HG03521 (cell line): ENCODE results near the gene ADAMTS2.

Experiments
- ATAC-seq: cut with Tn5 transposase; IDR thresholded peaks from one replicate; pipeline ENCODE4 v1.9.1; 2021; ENCODE audit warnings: mild to moderate bottlenecking, moderate library complexity; ENCODE audit not compliant: unreplicated experiment

Gene ADAMTS2

DNA sequence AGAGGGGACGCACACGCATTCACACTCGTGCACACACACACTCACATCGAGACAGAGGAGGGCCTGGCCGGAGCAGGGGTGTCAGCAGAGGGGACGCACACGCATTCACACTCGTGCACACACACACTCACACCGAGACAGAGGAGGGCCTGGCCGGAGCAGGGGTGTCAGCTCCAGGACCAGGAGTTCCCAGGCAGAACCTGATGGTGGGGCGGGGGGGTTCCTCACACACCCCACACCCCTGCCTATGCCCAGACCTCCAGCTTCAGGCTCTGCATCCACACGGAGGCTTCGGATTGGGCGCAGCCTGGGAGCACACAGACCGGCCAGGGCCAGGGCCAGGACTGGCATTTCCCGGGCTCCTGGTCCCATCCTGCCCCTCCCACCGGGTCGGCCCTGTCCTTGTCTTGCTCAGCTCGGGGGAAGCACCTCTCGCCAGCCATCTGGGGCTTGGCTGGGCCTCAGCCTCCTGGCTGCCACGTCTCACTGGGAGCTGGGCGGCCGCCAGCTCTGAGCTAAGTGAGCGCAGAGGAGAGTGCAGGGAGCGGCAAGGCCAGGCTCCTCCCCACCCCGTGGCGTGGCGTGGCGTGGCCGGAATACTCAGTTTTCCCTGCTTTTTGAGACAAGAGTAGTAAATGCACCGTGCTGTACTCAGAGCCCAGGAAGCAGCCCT is 31.3 kb downstream of the ADAMTS2 start:
- ATAC-seq = no peak

DNA sequence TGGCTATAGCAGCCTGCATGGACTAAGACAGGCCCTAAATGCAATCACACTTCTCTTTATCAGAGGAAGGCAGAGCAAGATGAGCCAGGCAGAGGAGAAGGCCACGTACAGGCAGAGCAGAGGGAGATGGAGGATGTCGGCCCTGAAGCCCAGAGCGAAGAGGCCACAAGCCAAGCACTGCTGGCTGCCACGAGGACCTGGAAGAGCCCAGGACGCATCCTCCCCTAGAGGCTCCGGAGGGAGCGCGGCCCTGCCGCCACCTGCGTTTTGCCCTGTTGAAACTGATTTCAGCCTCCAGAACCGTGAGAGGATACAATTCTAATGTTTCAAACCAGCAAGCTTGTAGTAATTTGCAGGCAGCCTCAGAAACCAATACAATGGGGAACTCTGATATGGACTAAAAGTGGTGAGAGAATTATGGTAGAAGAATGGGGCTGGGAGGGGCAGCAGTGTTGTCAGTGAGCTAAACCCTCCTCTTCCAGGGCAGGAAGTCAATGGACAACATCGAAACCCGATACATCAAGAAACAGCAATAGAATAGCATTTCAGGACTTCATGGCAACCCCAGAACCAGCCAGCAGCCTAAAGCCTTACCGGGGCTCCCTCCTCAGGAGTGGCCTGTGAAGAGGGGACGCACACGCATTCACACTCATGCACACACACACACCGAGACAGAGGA is 32.6 kb downstream of the ADAMTS2 start:
- no peak for ATAC-seq

DNA sequence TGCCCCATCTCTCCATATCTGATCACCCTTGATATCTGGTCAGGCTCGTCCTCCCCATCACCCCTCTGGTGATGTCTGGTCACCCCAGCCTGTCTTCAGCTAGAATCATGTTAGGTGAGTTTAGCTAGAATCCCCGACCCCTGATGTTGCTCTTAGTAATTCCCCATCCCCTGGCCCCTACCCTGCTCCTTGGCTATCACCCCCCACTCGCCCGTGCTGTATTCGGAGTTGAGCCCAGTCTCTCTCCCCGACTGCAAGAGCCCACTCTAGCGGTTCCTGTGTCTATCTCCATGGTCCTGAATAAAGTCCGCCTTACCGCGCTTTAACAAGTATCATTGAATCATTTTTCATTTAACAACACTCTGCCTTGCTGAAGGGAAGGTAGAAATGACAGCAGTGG is 33.7 kb downstream of the ADAMTS2 start:
- no peak for ATAC-seq

DNA sequence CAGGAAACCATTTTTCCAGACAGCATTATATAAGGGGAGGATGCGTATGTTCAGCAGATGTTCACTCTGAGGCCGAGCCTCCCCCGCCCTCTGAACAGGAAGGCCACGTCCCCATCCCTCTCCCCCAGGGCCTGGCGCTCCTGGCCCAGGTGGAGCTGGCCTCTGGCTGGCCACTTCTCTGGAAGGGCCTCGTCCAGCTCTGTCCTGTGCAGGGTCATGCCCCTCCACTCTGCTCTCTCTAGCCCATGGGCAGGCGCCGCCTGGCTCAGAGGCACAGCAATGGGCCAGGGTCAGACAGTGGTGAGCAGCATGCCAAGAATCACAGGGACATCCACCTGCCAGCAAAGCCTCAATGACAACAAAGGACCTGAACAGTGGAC is 34.2 kb downstream of the ADAMTS2 start:
- ATAC-seq = no peak

DNA sequence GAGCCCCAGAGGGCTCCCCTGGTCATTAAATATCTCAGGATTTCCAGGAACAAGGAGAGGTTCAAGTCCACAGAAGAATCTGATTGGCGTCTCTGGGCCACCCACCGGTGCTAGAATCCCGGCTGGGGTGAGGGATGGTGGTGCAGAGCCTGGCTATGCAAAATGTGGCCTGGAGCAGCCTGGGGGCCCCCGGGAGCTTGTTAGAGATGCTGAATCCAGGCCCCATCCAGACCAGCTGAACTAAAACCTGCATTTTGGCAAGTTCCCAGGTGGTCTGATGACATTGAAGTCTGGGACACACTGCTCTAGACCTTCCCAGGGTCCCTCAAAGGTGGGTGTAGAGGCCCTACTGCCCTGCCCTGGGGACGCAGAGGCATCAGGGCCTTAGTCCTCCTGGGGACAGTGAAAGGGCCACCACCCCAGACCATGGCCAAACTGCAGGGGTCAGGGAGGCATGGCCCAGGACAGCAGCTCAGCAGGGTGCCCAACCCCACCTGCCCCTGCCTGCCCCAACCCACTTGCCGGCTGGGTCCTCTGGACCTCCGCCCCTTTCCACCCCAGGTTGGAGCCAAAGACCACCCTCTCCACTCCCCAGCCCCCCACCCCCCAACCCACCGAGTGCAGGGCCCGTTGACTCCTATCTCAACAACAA is 34.7 kb downstream of the ADAMTS2 start:
- no peak for ATAC-seq

DNA sequence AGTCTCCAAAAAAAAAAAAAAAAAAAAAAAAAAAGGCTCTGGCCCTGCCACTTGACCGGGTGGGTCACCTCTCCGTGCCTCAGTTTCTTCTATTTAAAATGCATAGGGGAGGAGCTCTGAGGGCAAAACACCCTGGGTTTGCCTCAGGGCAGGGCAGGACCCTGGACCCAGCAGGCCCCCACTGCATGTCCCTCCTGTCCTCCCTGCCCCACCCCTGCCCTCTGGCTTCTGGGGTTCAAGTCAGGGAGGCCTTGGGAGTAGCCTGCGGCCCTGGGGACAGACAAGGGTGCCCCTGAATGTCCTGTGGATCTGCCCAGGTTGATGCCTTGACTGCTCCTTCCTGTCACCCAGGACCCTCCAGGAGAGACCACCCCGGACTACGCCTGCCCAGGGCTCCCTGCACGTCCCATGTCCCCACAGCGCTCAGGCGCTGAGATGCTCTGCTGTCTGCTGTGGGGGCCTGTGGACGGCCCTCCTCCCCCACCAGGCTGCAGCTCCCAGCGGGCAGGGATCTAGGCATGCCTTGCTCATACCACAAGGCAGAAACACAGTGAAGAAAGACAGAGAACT is 35.4 kb downstream of the ADAMTS2 start:
- ATAC-seq = no peak

DNA sequence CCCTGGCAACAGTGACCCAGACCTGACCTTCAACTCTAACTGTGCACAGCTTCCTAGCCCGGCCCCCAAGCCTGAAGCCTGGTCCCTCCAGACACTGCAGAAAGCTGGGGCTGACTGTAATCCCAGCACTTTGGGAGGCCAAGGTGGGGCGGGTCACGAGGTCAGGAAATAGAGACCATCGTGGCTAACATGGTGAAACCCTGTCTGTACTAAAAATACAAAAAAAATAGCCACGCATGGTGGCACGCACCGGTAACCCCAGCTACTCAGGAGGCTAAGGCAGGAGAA is 35.9 kb downstream of the ADAMTS2 start:
- no peak for ATAC-seq

DNA sequence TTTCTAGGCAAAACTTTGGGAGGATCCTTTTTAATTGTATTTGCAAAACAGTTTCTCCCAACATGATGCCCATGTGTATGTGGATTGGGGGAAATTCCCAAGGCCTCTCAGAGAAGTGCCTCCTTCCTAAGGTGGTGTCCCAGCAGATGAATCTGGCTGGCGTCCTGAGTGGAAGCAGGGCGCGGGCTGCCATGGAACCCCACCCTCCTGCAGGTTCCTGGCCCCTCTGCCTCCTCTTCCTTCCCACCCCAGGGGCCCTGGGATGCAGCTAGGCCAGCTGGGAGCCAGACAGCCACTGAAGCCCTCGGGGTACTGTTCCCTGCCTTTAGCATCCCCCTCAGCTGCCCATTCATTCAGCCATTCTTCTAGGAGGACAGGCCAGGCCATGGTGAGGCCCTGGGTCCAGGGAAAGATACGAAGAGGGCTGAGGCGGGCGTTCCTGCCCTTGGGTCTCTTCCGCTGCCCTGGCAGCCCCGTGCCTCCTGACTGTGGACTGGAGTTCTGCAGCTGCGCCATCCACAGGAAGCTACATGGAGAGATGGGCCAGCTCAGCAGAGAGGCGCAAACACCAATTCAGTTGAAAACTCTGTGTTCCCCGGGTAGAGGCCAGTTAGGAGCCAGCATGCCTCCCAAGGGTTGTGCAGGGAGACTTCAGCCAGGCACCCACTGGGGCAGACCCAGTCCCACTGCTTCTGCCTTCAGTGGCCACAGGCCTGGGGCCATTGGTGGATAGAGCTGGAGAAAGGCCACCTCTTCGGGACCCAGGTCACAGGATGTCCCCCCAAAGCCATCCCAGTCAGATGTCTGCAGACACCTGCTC is 36.5 kb downstream of the ADAMTS2 start:
- ATAC-seq = no peak

DNA sequence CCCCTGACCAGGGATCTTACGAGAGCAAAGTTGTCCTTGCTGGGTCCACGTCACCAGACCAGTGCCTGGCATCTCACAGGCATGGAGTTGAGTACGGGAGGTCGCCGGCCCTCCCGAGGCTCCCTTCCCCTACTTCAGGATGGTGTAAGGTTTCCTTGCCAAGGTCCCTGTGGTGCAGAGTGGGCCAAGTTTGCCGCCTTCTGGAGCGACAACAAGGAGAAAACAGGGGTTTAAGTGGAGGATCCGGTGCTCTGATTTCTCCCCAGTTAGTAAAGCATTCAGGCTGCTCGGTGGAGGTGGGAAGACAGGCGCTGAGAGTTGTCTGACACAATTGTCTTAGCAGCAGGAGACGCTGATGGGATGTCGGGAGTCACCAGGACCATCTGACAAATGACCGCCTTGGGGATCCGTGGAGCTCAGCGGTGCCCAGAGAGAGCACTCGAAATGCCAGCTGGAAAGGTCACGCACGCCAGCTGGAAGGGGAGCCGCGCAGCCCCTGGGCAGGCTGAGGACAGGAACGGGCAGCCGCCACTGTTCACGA is 37.3 kb downstream of the ADAMTS2 start:
- ATAC-seq = no peak

DNA sequence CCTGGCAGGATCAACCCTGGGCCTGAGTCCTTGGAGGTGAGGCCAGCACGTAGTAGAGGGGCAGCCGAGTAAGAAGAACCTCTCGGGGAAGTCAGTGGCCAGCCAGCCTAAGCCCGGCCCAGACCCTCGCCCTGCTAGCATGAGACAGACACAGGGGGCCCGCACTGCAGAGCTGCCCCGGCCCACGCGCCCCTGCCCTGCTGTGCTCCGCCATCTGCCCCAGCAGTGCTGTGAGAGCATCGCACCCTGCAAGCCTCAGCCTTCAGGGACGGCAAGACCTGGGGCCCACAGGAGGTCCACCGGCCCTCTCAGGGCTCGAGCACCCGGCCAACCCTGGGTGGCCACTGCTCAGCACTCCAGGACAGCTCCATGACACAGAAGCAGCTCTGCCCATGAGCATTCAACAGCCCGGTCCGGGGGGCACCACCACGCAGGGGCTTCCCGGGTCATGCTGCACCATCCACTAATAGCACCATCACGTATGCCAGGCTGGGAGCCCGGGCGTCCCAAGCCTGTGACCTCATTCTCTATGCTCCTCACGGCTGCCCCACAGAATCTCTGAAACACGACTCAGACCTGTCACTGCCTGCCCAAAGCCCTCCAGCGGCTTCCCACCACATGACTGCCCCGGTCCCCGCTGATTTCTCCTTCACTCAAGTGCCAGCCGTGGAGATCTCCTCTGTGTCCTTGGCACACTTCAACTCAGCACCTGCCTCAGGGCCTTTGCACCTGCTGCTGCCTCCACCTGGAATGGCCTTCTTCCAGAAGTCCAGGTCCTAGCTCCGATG is 38.1 kb downstream of the ADAMTS2 start:
- no peak for ATAC-seq

DNA sequence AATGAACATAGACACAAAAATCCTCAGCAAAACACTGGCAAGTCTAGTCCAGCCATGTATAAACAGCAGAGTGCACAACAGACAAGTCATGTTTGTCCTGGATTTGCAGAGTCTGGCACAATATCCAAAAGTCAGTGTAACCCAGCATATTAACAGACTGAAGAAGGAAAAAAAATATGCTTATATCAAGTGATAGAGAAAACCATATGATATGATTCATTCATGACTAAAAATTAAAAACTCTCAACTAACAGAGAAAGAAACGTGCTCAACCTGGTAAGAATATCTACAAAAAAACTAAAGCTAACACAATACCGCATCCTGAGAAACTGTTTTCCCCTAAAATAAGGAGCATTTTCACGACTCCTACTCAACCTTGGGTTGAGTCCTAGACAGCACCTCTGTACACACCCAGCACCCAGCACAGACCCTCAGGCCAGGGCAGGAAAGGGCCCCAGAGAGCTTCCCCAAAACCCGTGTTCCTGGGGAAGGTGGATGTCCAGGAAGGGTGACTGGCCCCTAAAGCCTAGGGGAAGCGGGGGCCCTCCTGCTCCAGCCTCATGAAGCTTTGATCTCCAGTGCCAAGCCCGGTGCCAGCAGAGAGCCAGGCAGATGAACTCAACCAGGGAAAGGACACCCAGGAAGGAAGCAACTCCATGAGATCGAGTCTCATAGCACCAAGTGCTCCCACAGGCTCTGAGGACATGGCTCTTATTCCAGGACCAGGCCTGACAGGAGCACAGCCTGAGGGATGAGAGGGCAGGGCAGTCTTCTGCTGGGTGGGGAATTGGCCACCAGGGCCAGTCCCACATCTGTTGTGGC is 38.9 kb downstream of the ADAMTS2 start:
- ATAC-seq = no peak

DNA sequence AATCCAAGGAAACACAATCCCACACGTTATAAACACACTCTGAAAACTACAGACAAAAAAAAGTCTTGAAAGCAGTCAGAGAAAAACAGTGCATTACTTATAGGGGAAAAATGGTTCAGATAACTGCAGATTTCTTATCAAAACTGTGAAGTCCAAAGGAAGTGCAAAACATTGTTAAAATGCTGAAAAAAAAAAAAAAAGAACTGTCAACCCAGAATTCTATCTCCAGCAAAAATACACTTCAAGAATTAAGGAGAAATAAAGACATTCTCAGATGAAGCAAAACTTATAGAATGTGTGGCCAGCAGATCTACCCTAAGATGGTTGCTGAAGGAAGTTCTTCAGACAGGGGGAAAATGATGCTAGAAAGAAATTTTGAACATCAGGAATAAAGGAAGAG is 40.4 kb downstream of the ADAMTS2 start:
- no peak for ATAC-seq

DNA sequence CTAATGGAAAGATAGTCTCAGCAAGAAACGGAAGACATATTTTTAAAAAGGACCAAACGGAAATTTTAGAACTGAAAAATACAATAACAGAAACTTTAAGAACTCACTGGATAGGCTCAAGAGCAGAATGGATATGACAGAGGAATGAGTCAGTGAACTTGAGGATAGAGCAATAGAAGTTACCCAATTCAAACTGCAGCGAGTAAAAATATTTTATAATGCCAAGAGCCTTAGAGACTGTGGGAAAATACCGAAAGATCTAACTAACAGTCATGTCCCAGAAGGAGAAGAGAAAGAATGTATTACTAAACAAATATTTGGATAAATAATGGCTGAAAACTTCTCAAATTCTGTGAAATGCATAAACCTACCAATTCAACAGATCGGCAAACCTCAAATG is 40.8 kb downstream of the ADAMTS2 start:
- ATAC-seq = no peak

DNA sequence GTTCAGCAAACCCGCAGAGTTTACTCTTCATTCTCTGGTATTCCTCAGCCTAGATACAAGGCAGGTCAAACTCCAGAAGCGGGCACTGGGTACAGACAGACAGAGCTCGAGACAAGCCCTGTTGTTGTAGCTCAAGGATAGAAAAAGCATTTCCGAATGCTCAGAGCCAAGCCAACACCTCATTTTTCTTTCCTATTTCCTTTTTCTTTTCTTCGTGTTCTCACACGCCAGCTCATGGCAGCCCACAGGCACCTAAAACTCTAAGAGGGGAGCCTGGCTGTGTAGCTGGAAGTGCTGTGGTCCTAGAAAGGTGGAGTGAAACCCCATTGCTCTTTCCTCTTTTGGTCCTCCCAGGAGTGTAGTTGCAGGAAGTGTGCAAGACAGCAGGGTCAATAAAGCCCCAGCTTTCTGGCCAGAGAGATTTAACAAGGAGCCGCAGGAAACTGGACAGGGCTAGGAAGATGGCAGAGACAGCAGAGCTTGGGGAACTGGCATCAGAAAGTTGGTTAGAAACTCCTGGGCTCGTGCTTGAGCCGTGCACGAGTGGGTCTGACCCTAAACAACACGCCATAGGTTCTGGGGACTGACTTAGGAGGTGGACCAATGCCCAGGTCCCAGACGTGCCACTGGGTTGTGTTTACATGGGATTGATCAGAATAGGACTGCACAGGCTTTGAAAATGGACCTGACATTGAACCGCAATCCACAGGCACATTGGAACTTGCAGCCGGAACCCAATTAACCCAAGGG is 41.6 kb downstream of the ADAMTS2 start:
- ATAC-seq = no peak

DNA sequence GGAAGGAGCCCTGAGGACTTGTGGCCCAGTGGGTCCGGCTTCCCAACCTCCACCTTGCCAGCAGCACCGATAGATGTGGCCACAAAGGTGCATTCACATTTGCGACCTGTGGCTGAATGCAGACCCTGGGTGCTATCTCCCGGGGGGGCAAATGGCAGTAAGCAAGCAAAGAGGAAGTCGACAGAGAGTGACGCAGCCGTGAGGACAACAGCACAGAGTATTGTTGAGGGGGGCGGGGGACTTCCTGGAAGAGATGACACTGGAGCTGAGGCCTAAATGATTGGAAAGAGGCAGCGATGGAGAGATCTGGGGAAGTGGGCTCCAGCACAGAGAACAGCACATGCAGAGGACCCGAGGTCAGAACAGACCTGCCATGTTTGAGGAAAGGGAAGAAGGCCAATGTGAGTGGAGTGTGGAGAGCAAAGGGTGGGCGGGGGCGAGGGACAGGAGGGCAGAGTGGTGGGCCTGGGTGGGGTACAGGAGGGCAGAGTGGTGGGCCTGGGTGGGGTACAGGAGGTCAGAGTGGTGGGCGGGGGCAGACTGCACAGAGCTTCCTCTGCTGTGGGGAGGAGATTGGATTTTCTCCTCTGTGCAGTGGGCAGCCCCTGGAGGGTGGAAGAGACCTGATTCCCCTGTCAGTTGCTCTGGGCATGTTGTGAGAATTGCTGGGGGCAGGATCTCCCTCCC is 42.6 kb downstream of the ADAMTS2 start:
- ATAC-seq = no peak

DNA sequence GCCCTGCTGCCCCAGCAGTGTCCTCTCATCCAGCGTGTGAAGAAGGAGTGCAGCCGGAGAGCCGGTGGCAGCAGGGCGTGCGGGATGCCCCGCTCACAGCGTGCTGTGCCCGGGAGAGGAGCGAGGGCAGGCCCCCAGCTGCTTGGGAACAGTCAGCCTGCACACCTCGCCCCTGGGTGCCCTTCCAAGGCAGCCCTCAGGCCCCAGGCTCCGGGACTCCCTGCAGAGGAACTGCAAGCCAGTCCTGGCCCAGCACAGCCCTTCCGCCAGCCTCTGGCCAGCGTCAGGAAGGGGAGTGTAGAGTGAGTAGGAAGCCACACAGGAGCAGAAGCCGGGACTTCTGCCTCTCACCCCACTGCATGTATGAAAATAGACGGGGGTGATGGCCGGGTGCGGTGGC is 43.5 kb downstream of the ADAMTS2 start:
- ATAC-seq = no peak

DNA sequence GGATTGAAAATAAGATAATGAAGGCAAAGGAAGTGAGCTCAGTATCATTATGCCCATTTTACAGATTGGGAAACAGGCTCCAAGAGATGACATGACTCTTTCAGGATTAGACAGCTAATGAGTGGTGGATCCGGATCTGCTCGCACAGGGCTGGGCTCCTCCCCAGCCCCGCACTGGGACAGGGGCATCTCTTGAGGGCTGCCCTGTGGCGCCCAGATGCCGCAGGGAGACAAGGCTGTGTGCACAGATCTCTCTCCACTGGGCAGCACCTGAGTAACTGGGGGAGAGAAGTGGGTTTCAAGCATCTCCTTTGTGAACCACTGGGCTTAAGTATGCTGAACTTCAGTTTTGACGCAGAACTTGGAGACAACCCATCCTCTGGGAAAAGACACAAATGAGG is 43.9 kb downstream of the ADAMTS2 start:
- no peak for ATAC-seq

DNA sequence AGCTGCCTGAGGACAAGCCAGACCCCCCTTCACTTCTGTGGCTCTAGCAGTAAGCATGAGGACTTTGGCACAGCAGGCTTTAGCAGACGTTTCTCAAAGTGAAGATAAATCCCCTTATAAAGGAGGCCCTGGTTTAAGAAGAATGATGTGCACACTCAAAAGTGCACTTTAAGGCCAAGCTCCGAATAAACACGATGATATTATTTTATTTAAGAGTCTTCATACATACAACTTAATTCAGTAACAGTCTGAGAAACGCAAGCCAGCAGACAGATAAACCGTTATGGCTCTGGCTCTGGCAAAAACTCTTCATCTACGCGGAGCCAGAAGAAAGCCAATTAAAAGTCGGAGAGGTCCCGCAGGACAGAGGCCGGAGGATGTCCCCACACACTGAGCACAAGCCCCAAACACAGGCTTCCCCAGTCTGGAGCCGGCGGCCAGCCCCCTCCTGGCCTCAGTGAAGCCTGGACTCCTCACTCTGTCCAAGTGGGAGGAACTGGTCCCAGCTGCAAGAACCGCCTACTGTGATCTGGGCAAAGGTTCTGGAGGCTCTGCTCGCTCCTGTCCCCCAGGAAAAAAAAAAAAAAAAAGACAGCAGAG is 44.6 kb downstream of the ADAMTS2 start:
- ATAC-seq = no peak
